ENCODE data around the gene XPNPEP2. TPM values are rescaled to one million over a fixed set of nuclear protein-coding genes. Genes with fewer than 3 reads are reported as not detected.

The XPNPEP2 gene
- total RNA-seq, 1 experiment from 2014 or later: not detected

- in situ Hi-C loops (cut with HindIII; ENCODE audit: low sequenced_read_pairs): no loop called here
- DNase-seq (ENCODE audit: low spot score): peak; percentile 0
These were observed 8.0 kb downstream of the XPNPEP2 start for GRCh38 chrX:129746557-129747470.

DNA sequence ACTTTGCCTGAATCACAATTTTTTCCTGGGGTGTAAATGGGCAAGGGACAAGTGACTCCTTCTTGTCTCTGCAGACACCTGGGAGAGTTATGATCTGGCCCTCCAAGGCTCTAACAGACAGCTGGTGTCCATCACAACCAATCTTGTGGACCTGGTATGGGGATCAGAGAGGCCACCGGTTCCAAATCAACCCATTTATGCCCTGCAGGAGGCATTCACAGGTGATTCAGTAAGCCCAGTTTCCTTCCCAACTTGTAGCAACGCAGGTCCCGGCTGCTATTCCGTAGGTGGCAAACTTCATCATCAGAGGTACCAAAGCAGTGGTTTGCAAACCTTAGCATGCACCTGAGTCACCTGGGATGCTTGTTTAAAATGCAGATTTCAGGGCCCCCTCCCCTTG, 8.8 kb downstream of the XPNPEP2 start:
- in situ Hi-C loops (cut with HindIII; ENCODE audit: low sequenced_read_pairs): no loop called here
- no peak for DNase-seq (ENCODE audit: low spot score)

DNA sequence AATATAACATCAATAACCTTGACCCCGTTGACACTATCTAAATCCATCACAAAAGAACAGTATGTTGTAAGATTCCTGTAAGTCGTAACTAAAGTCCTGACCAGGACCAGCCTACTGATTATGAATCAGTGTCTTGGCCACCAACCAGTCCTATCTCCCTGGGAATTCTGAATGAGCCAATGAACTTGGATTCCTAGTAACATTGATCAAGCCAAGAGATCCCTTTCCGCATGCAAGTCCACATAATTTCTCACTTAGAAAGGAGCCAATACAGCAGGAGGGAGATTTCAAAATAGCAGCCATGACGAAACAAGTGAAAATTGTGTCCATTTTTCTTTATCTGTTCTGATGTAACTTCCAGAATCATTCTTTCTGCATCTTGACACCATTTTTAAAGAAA, 9.5 kb downstream of the XPNPEP2 start:
- in situ Hi-C loops (cut with HindIII; ENCODE audit: low sequenced_read_pairs): no loop called here
- no peak for DNase-seq (ENCODE audit: low spot score)

DNA sequence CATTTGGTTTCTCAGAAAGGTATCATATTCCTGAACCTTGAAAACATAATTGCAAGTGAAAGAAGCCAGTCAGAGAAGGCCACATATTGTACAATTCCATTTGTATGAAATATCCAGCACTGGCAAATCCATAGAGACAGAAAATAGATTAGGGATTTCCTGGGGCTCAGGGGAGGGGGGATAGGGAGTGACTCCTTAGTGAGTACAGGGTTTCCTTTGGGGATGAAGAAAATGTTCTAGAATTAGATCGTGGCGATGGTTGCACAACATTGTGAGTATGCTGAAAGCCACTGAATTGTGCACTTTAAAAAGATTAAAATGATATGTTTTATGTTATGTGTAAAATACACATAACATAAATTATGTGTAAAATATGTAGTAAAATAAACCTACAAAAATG, 10.3 kb downstream of the XPNPEP2 start:
- in situ Hi-C loops (cut with HindIII; ENCODE audit: low sequenced_read_pairs): no loop called here
- DNase-seq (ENCODE audit: low spot score): no peak

DNA sequence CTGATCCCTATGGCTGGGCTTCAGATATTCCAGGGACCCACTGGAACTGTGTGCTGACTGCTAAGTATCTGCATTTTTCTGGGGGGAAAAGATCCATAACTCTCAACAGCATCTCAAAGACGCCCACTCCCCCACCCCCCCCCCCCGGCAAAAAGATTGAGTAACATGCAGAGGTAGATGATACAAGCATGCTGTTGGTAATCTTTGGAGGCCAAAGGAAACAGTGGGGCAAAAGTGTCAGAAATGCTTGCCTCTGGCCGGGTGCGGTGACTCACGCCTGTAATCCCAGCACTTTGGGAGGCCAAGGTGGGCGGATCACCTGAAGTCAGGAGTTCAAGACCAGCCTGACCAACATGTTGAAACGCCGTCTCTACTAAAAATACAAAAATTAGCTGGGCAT, 12.2 kb downstream of the XPNPEP2 start:
- no peak for DNase-seq (ENCODE audit: low spot score)
- in situ Hi-C loops (cut with HindIII; ENCODE audit: low sequenced_read_pairs): no loop called here

DNA sequence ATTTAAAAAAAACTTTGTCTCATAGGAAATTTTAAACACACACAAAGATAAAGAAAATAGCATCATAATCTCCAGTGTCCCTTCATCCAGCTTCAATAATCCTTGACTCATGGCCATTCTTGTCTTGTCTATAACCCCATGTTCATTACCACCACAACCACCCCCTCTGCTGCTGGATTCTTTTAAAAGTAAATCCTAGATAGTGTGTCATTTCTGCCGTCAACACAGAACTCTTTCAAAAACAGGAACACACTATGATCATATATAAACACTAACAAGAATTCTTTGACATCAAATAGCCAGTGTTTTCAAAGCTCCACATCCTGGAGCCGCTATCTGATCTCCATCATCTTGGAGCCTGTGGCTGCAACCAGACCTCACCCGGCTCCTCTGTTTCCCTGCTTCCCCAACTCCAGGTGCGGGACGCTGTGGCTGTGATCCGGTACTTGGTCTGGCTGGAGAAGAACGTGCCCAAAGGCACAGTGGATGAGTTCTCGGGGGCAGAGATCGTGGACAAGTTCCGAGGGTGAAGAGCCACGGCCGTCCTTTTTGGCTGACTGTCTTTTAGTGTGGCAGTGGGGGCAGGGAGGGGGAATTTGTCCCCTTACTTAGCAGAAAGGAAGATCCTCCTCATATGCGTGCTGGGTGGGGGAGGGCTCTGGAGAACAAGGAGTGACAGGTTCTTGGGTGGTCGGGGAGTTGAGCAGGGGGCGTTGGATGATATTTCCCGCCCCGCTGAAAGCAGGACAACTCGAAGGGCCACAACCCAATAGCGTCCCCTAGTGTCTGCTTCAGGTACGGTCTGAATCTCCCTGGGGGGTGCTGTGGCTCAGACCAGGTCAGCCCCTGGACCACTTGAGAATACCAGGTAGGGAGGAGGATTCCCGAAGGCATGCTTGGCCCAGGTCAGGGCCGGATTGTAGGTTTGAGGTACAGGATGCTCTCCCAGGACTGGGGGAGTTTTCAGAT, 15.6 kb downstream of the XPNPEP2 start:
- no peak for DNase-seq (ENCODE audit: low spot score)

GRCh38 chrX:129755779-129756650, 17.2 kb downstream of the XPNPEP2 start:
- no peak for DNase-seq (ENCODE audit: low spot score)
- in situ Hi-C loops (cut with HindIII; ENCODE audit: low sequenced_read_pairs): no loop called here

More for the DNA sequence above, 15.6 kb downstream of the XPNPEP2 start:
- in situ Hi-C loops (cut with HindIII; ENCODE audit: low sequenced_read_pairs): no loop called here

DNA sequence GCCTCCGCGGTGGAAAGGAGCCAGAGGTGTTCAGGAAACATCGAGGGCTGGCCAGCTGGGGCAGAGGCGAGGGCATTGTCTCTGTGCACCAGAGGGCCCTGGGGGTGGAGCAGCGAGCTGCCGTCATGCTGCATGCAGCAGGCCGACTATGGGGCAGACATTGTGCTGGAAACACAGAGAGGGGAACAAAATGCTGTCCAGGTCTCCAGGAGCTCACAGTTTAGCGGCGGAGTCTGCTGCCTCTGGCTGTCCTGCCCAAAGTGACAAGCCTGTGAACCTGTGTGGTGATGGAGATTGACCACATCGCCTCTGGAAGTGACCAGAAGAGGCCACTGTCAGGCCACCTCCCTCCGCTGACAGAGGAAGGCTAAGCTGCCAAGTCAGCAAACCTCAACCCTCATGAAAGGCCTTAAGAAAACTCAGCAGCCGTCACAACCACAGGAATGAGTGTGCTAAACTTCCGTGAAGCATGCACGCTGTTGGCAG, 20.8 kb downstream of the XPNPEP2 start:
- DNase-seq (ENCODE audit: low spot score): peak; percentile 3
- in situ Hi-C loops (cut with HindIII; ENCODE audit: low sequenced_read_pairs): no loop called here

DNA sequence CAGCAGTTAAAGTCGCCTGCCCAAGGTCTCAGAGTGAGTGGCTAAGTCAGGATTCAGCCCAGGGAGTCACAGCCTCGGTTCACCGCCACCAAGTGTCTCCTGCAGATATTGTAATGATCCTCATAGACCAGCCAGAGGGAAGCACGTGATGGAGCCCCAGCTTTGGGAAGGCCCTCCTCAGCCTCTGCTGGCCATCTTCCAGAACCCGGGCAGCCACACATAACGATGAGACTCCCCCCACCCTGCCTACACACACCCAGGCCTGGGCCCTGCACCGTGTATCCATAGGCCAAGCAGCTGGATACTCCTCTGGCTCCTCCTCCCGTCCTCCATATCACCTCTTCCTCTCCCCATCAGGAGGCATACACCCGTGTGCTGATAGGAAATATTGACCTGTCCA, 21.4 kb downstream of the XPNPEP2 start:
- in situ Hi-C loops (cut with HindIII; ENCODE audit: low sequenced_read_pairs): no loop called here

DNA sequence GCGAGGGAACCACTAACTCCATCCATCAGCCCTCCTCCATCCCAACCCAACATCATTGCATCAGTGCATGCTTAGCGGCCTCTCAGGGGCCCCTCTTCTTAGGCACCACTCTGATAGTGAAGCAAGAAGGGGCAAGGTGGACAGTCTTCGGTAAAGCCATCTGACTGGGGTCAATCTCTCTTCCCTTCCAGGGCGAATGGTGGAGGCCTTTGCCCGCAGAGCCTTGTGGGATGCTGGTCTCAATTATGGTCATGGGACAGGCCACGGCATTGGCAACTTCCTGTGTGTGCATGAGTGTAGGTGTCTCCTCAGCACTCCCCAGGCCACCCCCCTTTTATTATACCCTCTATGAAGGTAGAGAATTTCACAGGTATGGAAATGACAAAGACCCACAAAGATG, 22.2 kb downstream of the XPNPEP2 start:
- no peak for DNase-seq (ENCODE audit: low spot score)
- in situ Hi-C loops (cut with HindIII; ENCODE audit: low sequenced_read_pairs): no loop called here

More for the DNA sequence above, 21.4 kb downstream of the XPNPEP2 start:
- no peak for DNase-seq (ENCODE audit: low spot score)

- in situ Hi-C loops (cut with HindIII; ENCODE audit: low sequenced_read_pairs): no loop called here
- no peak for DNase-seq (ENCODE audit: low spot score)
These were observed 22.8 kb downstream of the XPNPEP2 start for GRCh38 chrX:129761596-129761995.

DNA sequence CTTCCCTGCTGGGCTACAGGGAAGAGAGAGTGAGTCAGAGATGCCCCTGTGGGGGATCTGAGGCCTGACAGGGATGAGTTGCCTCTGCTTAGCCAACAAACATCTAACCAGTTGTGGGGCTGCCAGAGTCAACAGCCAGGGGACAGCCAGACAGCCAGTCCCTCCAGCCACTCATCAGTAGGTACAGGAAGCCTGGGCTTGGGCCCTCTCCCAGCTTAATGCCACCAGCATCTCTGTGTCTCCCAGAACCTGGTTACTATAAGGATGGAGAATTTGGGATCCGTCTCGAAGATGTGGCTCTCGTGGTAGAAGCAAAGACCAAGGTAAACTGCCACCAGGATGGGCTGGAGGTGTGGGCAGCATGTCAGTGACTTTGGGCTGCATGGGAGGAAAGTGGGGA, 23.7 kb downstream of the XPNPEP2 start:
- in situ Hi-C loops (cut with HindIII; ENCODE audit: low sequenced_read_pairs): no loop called here
- no peak for DNase-seq (ENCODE audit: low spot score)

DNA sequence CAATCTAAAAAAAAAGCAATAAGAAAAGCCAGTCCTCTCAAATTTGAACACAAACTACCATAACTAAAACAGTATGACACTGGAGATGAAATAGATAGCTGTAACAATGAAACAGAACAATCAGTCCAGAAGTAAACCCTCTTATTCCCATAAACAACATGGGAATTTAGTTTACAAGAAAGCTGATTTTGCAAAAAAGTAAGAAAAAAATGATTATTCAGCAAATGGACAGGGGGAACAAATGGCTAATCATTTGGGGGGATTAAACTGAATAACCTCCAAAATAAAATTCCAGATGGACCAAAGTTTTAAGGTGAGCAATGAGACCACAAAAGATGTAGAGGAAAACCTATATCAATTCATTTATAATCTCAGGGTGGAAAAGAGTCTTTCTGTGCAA, 24.9 kb downstream of the XPNPEP2 start:
- DNase-seq (ENCODE audit: low spot score): no peak
- in situ Hi-C loops (cut with HindIII; ENCODE audit: low sequenced_read_pairs): no loop called here

DNA sequence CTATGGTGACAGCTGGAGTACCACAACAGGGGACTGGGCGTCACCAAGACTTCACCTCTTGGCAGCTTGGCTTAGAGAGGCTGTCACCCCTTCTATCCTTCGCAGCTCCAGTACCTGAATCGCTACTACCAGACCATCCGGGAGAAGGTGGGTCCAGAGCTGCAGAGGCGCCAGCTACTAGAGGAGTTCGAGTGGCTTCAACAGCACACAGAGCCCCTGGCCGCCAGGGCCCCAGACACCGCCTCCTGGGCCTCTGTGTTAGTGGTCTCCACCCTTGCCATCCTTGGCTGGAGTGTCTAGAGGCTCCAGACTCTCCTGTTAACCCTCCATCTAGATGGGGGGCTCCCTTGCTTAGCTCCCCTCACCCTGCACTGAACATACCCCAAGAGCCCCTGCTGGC, 29.4 kb downstream of the XPNPEP2 start:
- in situ Hi-C loops (cut with HindIII; ENCODE audit: low sequenced_read_pairs): no loop called here
- no peak for DNase-seq (ENCODE audit: low spot score)

DNA sequence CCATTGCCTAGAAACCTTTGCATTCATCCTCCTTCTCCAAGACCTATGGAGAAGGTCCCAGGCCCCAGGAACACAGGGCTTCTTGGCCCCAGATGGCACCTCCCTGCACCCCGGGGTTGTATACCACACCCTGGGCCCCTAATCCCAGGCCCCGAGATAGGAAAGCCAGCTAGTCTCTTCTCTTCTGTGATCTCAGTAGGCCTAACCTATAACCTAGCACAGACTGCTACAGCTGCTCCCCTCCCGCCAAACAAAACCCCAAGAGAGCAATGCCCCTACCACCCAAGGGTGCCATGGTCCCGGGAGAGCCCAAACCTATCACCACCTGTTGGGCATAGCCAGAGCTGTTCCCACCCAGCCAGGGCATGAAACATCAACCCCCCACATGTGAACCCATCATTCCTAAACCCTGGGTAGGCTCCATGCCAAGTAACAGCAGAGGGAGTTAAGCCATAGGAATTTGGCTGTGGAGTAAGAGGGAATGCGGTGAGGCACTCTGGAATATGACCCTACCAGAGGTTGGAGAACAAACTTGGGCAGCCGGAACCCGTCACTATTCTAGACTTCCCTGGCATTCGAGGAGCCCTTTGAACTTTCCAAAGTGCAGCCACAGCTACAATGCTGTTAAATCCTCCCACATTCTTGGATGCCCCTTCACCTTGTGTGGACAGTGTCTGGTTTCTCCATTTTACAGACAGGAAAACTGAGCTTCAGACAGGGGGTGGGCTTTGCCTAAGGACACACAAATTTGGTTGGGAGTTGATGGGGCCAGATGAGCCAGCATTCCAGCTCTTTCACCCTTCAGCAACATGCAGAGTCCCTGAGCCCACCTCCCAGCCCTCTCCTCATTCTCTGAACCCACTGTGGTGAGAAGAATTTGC, 30.0 kb downstream of the XPNPEP2 start:
- DNase-seq (ENCODE audit: low spot score): no peak
- in situ Hi-C loops (cut with HindIII; ENCODE audit: low sequenced_read_pairs): no loop called here

- in situ Hi-C loops (cut with HindIII; ENCODE audit: low sequenced_read_pairs): no loop called here
- DNase-seq (ENCODE audit: low spot score): no peak
These were observed 30.8 kb downstream of the XPNPEP2 start for GRCh38 chrX:129769467-129770154.

DNA sequence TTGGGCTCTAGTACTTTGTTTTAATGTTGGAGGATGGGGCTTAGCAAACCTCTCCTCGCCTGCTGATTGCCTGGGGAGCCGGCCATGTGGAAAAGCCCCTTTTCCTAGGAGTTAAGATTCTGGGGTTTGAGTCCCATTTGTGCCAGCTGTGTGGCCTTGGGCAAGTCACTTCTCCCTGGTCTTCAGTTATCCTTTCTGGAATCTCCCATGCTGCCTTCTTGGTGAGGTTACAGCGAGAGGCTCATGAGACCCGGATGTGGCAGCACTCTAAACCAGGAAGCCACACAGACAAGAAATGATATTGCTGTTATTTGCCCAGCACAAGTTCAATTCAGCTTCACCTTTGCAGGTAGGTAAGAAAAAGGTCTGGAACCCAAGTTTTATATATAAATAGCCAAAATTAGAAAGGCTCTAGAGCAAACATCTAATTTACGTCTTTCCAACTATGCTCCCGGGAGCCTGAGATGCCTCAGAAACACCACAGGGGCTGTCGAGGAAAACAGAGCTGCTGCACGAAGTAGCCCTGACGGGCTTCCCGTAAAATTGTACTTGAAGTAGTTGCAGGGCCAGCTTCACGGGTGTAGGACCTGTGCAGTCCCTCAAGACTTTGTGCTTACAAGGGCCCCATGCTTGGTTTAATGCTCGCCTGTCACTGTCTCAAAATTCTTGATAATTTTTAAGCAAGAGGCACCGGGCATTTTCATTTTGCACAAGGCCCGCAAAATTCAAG, 32.7 kb downstream of the XPNPEP2 start:
- no peak for DNase-seq (ENCODE audit: low spot score)
- in situ Hi-C loops (cut with HindIII; ENCODE audit: low sequenced_read_pairs): no loop called here

Measured in G401 (cell line).